Endothelial cell of umbilical vein (primary cell): ENCODE results near the gene HPS3.

Experiments used
- CTCF ChIP-seq, 2 donors: IDR thresholded peaks; 1 replicate in 1 of 2; 2 replicates in 1 of 2; pipeline ENCODE4 v1.5.1; 2011; ENCODE audit warnings: low read length in 2 of 2, mild to moderate bottlenecking in 2 of 2, moderate library complexity in 2 of 2, control low read depth in 1 of 2, inconsistent platforms in 1 of 2, low read depth in 1 of 2; ENCODE audit not compliant: insufficient read depth in 1 of 2; ENCODE audit errors: extremely low read depth in 1 of 2
- EZH2 ChIP-seq: IDR thresholded peaks from 2 replicates; pipeline ENCODE4 v1.6.1; 2012; ENCODE audit warnings: borderline replicate concordance, low read depth, mild to moderate bottlenecking, moderate library complexity, low read length, inconsistent platforms; ENCODE audit not compliant: severe bottlenecking
- FOS ChIP-seq: IDR thresholded peaks from 2 replicates; pipeline ENCODE4 v1.6.1; 2011; ENCODE audit warnings: mild to moderate bottlenecking, low read length, moderate library complexity, borderline replicate concordance; ENCODE audit not compliant: insufficient read depth
- MYC ChIP-seq: IDR thresholded peaks from one replicate; pipeline ENCODE4 v1.6.1; 2011; ENCODE audit warnings: mild to moderate bottlenecking, low read depth, low read length
- POLR2A ChIP-seq: IDR thresholded peaks from 2 replicates; pipeline ENCODE4 v1.6.1; 2012; ENCODE audit warnings: low read depth, mild to moderate bottlenecking, control low read depth, low read length
- POLR2AphosphoS5 ChIP-seq: IDR thresholded peaks from 2 replicates; pipeline ENCODE4 v1.6.1; 2012; ENCODE audit warnings: low read depth, mild to moderate bottlenecking, control low read depth, low read length, moderate library complexity; ENCODE audit not compliant: insufficient read depth

- TF ChIP-seq CTCF (IDR thresholded peaks at IDR 0.05; ENCODE audit: extremely low read depth in 1 of 2, insufficient read depth in 1 of 2, low read depth in 1 of 2, low read length in 2 of 2): no peak
- no peak for TF ChIP-seq POLR2A
- TF ChIP-seq POLR2AphosphoS5: no peak
- no peak for TF ChIP-seq EZH2
- TF ChIP-seq FOS: no peak
- TF ChIP-seq MYC: no peak
Observed at GRCh38 chr3:149197669-149198068, 68.2 kb downstream of the HPS3 start.
